ENCODE measurements around the gene PHKB.
"Not testable (repeated sequence)": the region's sequence is repeated elsewhere in the genome, so short reads cannot be mapped to it uniquely, and the experiment has no call there.

PHKB gene

DNA sequence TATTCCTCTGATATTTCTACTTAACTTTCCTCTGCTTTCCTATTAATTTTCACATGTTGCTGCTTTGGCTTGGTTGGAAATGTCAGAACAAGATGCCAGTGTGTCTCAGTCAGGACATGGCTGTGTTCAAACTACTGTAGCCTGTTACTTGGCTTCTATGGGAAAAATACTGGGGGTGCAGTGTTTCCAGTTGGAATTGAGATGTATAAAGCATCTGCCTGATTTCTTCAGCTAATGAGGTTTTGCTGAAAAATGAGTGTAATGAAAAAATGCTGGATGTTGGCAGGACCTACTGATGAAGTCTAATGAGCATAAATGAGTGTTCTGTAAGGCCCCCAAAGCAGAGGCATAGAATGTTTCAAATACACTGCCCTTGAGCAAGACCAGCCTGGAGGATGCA, 166.6 kb downstream of the PHKB start:
- FAIRE-seq = no peak

- no peak for FAIRE-seq
These were observed 170.0 kb downstream of the PHKB start for GRCh38 chr16:47631131-47631530.

- no peak for FAIRE-seq
These were observed 173.0 kb downstream of the PHKB start for GRCh38 chr16:47634126-47634525.

DNA sequence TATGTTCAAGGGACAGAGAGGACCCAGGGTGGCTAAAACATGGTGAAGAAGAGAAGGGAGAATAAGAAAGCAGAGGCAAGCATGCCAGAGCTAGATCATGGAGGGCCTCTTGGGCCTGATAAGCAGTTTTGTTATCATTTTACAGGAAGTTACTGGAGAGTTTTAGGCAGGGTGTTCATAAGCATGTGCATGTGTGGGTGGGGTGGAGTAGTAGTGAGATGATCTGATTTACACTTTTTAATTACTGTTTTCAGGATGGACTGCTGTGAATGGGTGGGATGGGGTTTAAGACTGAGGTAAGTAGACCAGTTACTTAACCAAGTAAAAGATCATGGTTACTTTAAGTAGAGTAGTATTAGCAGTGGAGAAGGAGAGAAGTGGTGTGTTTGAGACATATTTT, 173.6 kb downstream of the PHKB start:
- FAIRE-seq = no peak

DNA sequence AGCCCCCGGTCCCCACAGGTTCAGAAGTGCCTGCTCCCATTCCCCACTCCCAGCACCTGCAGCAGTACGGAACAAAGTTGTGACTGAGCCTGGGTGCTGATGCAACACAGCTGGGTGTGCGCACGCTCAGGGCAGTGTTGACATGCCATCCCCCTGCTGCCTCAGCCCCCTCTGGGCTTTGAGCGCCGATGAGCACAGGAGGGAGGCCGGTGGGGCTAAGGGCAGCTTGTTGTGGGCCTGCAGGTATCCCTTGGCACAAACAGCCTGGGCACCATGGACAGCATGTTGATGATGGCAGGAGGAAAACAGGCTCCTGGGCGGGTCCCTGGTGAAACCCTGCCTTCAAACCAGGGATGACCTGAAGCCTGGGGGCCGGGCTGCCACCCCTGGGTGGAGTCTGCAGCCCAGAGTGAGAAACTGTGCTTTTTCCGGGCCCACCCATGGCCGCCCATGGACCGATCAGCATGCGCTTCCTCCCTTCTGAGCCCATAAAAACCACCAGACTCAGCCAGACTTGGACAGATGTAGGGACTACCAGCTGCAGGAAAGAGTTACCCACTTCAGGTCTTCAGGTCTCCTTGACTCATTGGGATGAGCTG, 175.5 kb downstream of the PHKB start:
- FAIRE-seq = no peak

DNA sequence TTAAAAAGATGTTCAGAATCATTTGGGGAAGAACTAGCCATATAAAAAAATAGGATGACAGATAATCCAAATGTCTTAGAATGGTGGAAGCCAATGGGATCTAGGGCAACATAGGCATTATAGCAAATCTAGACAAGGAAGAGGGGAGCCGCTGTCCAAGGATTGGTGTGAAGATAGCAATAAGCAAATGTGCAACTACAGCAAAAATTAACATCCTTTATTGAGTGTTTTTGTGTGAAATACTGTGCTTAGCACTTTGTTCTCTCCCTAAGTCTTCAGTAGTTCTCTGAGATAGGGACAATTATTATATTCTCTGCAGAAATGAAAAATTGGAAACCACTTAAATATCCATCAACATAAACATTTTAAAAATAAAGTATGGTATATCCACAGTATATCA, 177.0 kb downstream of the PHKB start:
- no peak for FAIRE-seq

- FAIRE-seq = no peak
These were observed 179.5 kb downstream of the PHKB start for GRCh38 chr16:47640661-47641060.

GRCh38 chr16:47643323-47644000, 182.3 kb downstream of the PHKB start:
- FAIRE-seq = no peak

- FAIRE-seq = no peak
These were observed 183.0 kb downstream of the PHKB start for GRCh38 chr16:47644166-47644565.

DNA sequence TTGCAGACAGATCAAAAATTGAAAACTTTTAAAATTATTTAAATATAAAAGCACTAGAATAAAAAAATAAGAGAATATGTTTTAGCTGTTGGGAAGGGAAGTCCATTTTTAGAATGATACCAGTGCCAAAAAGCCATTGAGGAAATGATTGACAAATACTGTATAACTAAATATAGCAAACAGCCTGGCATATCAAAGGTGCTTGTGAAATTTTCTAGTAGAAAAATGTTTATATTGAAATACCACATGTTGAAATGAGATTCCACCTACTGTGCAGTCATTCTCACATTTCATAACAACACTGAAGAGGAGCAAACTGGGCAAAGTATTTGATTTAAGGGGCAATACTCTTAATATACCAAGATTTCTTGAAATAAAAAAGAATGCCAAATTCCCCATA, 183.5 kb downstream of the PHKB start:
- no peak for FAIRE-seq

- FAIRE-seq = no peak
These were observed 185.8 kb downstream of the PHKB start for GRCh38 chr16:47646914-47647313.

DNA sequence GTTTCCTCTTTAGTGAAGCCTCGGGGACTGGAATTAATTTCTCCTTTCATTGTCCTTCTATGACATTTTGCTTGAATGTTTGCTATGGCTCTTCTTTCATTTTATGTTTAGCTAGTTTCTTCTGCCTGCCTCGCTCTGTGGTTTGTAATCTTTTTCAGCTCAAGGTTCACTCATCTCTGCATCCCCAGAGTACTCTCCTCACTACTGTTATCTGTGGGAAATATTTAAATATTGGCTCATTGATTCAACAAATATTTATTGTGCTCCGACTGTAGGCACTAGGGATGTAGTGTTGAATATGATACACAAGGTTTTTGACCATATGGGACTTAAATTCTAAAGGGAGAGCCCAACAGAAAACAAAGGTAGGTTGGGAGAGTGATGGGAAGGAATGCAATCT, 195.9 kb downstream of the PHKB start:
- FAIRE-seq = no peak

GRCh38 chr16:47657977-47658376, 196.8 kb downstream of the PHKB start:
- FAIRE-seq = no peak

DNA sequence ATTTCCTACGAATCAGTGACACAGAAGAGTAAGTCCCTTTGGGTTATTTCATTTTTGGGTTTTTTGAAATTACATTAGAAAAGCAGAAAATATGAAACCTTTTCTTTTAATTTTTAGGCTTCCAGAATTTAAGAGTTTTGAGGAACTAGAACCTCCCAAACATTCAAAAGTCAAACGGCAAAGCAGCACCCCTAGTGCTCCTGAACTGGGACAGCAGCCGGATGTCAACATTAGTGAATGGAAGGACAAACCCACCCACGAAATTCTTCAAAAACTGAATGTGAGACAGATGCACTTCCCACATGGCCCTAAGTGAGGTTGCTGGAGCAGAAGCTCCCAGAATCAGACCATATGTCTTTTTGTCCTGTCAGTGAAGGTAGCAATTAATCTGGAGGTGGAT, 199.4 kb downstream of the PHKB start:
- no peak for FAIRE-seq

GRCh38 chr16:47664653-47665325, 203.7 kb downstream of the PHKB start:
- no peak for FAIRE-seq

GRCh38 chr16:47666434-47666833, 205.3 kb downstream of the PHKB start:
- no peak for FAIRE-seq

GRCh38 chr16:47667956-47668355, 206.8 kb downstream of the PHKB start:
- no peak for FAIRE-seq

DNA sequence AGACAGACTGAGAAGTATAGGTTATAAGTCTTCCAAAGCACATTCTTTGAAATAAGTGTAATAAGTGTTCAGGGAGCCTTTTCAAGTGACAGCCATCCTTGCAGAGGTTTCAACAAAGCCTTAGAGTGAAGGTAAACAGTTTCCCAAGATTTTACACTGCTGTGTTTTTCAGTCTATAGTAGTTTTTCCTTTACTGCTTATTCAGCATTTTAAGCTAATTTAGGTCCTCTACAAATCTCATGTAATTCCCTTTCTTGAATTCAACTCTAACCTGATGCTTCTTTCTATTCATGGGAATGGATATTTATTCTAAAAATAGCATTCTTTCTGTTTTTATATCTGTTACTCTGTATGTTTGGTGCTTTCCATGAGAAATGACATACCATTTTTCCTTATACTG, 211.3 kb downstream of the PHKB start:
- FAIRE-seq = no peak

- FAIRE-seq = no peak
These were observed 215.6 kb downstream of the PHKB start for GRCh38 chr16:47676635-47677177.

- FAIRE-seq = not testable (repeated sequence)
These were observed 220.4 kb downstream of the PHKB start for GRCh38 chr16:47681571-47681970.

- no peak for FAIRE-seq
These were observed 226.6 kb downstream of the PHKB start for GRCh38 chr16:47687694-47688093.

- FAIRE-seq = no peak
These were observed 232.1 kb downstream of the PHKB start for GRCh38 chr16:47693226-47693625.

DNA sequence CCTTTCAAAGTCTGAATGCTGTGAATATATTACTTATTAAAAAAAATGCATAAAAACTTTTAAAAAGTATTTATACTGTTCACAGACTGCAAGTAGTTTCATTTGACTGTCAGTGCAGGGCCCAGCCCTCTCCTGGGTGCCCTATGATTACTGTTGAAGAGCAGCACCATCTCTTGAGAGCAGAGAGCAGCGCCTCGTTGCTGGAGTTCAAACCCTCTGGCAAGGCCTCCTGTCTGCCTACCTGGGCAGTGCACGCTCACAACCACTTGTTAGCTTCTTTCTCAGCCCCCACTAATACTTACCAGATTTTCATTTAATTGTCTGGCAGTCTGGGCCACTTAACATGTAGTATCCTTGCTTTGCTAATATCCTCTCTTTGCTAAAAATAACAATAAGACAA, 233.4 kb downstream of the PHKB start:
- no peak for FAIRE-seq

DNA sequence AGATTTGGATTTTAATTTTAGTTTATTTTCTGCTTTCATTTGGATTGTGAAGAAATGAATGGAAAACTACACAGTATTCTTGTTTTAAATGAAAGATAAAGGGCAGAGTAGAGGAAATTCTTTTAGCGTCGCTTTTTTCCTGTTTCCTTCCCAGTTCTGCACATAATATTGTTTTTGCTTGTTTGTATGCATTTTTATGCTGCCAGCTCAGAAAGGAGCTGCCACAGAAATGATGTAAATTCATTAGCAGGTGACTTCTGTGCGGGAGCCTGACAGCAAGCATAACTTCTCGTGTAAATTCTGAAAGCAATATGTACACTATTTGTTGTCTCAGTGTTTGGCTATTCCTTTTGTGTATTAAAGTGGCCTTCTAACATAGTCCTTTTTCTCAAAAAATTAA, 234.6 kb downstream of the PHKB start:
- no peak for FAIRE-seq

All from G401.6 (cell line).